DMS153 treated with DMSO at 0.1 percent for 48 hours (cell line): Measurements from ENCODE around the gene CDH24.

Experiments
- DNase-seq: peaks from one replicate; lab custom pipeline; 2025; ENCODE audit not compliant: unreplicated experiment; lab: John Stamatoyannopoulos, UW

Gene CDH24, protein sequence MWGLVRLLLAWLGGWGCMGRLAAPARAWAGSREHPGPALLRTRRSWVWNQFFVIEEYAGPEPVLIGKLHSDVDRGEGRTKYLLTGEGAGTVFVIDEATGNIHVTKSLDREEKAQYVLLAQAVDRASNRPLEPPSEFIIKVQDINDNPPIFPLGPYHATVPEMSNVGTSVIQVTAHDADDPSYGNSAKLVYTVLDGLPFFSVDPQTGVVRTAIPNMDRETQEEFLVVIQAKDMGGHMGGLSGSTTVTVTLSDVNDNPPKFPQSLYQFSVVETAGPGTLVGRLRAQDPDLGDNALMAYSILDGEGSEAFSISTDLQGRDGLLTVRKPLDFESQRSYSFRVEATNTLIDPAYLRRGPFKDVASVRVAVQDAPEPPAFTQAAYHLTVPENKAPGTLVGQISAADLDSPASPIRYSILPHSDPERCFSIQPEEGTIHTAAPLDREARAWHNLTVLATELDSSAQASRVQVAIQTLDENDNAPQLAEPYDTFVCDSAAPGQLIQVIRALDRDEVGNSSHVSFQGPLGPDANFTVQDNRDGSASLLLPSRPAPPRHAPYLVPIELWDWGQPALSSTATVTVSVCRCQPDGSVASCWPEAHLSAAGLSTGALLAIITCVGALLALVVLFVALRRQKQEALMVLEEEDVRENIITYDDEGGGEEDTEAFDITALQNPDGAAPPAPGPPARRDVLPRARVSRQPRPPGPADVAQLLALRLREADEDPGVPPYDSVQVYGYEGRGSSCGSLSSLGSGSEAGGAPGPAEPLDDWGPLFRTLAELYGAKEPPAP

DNA sequence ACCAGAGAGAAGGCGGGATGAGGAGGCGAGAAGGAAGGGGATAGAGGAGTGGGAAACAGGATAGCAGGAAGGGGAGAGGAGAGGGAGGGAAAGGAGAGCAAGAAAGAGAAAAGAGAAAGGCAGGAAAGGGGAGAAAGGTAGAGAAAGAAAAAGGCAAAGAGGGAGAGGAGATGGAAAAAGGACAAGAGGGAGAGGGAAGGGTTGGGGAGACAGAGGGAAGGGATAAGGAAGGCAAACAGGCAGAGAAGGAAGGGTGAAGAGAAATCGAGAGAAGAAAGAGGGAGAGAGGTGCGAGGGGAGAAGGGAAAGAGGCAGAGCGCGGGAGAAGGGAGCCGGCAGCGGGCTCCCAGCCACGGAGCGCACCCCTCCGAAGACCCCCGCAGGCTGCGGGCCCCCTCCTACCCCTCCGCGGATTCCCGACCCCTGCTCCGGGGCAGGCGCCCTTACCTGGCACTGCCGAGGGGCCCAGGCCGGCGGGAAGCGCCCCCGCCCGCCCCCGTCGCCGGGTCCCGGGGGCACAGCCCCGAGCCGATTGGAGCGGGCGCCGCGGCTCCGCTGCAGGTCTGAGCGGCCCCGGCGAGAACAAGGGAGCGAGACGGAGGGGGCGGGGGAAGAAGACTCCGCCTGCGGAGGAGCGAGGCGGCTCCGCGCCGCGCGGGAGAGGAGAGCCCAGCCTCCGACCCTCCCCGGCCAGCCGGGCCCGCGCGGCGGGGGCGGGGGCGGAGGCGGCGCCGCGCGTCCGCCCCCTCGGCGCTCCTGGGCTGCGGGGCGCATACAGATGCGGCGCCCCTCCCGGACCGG, at the start of gene CDH24:
CDH24 (minus strand) TSS at position 565 of the 801 bp plus-strand sequence. CDS start 1,787 bp downstream, outside the sequence.
- DNase-seq, result no peak

DNA sequence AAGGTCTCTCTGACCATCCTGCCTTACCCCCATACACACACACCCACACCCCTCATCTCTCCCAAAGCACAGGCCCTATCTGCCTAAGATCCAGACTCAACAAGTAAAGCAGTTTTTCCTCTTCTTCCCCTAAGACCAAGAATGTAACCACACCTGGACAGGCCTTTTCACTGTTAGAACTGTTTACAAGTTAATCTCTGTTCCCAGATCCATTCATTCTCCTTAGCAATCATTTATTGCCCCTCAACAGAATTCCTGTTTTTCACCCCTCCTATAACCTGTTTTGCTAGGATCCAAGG, 49.4 kb upstream of the CDH24 start:
- no peak for DNase-seq

- DNase-seq, result no peak
Observed at GRCh38 chr14:23105348-23105824, 48.1 kb upstream of the CDH24 start.

GRCh38 chr14:23104591-23105347, 47.4 kb upstream of the CDH24 start, which contains the start of gene CIROP:
Gene CIROP (minus strand): TSS chr14:23104989. CDS start chr14:23104920, 69 bp downstream.
- no peak for DNase-seq

DNA sequence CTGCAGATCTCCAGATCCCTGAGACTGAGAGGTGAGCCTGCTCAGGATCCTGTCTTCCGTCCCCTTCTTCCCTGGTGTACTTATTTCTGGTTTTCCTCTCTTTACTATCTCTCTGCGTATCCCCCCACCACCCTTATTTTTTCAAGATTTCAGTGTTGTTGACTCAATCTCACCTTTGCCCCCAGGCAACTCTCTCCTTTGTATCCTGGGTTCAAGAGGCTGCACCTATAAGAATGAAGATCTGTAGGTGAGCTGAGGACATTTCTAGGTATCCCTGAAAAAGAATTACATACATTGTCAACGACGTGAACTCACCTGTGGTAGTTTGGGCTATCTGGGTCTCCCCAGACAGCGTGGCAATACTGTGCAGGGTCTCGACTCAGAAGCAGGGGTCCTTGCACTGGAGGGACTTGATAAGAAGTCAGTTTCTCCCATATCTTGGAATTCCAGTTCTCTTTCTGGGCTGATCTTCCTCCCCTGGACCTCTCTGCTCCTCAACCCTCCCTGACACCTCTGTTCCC, 46.8 kb upstream of the CDH24 start:
- no peak for DNase-seq

- no peak for DNase-seq
Observed at GRCh38 chr14:23103581-23103980, 46.3 kb upstream of the CDH24 start.

GRCh38 chr14:23102801-23103200, 45.5 kb upstream of the CDH24 start:
- no peak for DNase-seq

DNA sequence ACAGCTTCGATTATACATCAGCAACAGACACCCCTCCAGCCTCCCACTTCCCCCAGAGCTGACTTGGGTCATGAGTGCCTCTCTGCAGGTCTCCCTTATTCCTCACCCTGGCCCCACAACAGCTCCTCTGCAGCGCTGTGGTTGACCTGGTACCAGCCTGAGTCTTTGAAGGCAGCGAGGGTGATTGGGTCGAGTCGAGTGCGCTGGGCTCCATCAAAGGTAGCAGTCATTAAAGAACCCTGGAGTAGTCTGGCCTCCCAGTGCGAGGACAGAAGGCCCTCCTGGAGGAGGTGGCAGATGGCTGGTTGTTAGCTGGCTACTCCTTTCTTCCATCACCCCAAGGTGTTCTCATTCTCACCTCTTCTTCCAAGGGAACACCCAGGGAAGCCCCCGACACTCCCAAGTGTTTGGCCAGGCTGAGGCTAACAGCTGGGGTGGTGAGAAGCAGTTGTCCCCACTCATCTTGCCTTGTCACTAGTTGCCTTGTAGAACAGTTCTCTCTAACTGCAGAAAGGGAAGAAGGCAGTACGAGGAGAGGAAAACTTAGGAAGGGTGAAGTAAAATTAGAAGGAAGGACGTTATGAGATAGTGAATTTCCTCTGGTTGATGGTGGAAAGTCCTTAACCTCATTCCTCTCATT, 44.8 kb upstream of the CDH24 start:
- DNase-seq, result no peak

GRCh38 chr14:23101213-23101970, 44.1 kb upstream of the CDH24 start:
- DNase-seq, result no peak

- no peak for DNase-seq
Observed at GRCh38 chr14:23099212-23099861, 42.0 kb upstream of the CDH24 start.

DNA sequence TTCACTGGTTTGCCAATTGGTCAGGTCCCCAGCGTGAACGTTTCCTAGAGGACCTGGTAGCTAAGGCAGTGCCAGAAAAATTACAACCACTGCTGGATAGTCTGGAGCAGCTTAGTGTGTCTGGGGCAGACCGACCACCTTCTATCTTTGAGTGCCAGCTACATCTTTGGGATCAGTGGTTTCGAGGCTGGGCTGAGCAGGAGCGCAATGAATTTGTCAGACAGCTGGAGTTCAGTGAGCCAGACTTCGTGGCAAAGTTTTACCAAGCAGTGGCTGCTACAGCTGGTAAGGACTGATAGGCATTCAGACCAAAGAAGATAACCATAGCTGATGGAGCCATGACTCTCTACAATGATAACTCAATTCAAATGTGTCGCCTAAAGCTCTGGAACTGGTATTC, 40.5 kb upstream of the CDH24 start:
- no peak for DNase-seq

- no peak for DNase-seq
Observed at GRCh38 chr14:23095196-23096108, 38.1 kb upstream of the CDH24 start, which contains the start of gene C14orf119. Gene C14orf119 (plus strand): TSS chr14:23095505. CDS start chr14:23097659, 2,154 bp downstream.

DNA sequence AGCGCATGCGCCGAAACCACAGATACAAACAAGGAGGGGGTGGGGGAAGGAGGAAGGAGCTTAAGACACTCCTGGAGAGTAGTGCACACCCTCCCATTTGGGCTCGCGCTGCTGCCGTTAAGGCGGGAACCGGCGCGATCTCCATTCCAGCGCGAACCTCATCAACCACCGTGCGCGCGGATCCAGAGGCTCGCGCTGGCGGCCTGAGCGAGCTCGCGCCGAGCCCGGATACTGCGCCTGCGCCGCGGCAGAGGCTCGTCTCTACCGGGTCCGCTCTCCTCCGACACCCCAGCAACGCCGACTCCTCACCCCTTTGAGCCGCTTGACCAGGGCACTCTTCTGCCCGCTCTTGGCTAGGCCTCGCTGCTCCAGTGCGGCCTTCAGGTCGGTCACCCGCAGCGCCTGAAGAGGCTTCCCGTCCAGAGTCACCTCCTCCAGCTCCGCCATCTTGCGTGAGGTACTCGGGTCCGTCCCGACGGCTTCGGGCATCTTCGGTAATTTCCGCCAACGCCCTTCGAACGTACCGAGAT, 37.4 kb upstream of the CDH24 start, which contains the start of gene ACIN1:
ACIN1 (minus strand) TSS at position 471 of the 530 bp plus-strand sequence; CDS start at position 447, 24 bp downstream.
- no peak for DNase-seq

GRCh38 chr14:23093991-23094665, 36.8 kb upstream of the CDH24 start:
- no peak for DNase-seq

- DNase-seq, result no peak
Observed at GRCh38 chr14:23093526-23093925, 36.2 kb upstream of the CDH24 start.

DNA sequence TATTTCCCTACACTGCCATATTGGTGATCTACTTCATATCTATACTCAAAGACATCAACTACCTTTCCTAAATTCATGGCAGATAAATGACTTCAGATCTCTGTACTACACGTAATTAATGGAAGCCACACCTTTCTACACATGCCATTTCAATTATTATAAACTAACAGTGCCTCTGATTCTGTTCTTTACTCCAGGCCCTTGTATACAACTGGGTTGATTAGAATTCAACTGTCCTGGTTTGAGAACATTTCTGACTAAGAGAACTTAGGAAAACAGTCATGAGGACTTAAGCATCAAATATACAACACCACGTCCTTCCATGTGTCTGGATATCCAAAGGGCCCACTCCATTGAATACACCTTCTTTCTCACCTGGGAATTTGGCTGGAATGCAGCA, 35.8 kb upstream of the CDH24 start:
- no peak for DNase-seq
